ENCODE measurements around the gene MLXIP.
A peak's percentile ranks its signal among the peaks of the same experiment; 100 is the strongest.
"Not testable (repeated sequence)": the region's sequence is repeated elsewhere in the genome, so short reads cannot be mapped to it uniquely, and the experiment has no call there.

The MLXIP gene

DNA sequence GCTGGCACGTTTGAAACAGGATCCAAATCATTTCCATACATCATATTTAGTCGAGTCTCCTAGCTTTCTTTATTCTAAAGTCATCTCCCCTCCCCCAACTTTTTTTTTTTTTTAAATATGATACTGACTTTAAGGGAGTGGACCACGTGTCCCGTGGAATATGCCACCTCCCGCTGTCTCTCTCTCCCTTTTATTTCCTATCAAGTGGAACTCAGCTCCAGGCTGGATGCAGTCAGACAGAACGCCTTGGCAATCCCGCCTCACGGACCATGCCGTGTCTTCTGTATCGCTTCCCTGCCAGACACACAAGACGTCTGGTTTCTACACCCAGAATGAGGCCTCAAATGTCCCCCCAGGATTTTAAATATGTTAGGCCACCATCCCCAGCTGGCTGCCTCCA lies 35.6 kb upstream of the MLXIP start:
- Mint-ChIP-seq H3K27me3 (no peaks in the 10 kb centered on the region), H3K27ac (no peak overlapping the region), H3K4me3 (no peak overlapping the region), H3K36me3 (ENCODE audit: insufficient read depth) (peaks cover 12% of the 10 kb centered on the region), H3K4me1 (ENCODE audit: low read depth in 2 of 2) (no peaks in the 10 kb centered on the region), H3K9me3 (no peaks in the 10 kb centered on the region)
- ATAC-seq (replicated peaks), result no peak
- no peak for DNase-seq

GRCh38 chr12:122043476-122043875 lies 35.1 kb upstream of the MLXIP start:
- H3K4me1 Mint-ChIP-seq (ENCODE audit: low read depth in 2 of 2), result no peaks in the 10 kb centered on the region
- no peak overlapping the region for H3K4me3 Mint-ChIP-seq
- ATAC-seq (replicated peaks) (no peak), DNase-seq (no peak)
- peaks cover 12% of the 10 kb centered on the region for H3K36me3 Mint-ChIP-seq (ENCODE audit: insufficient read depth)
- H3K27me3 Mint-ChIP-seq, result no peaks in the 10 kb centered on the region
- no peaks in the 10 kb centered on the region for H3K9me3 Mint-ChIP-seq
- H3K27ac Mint-ChIP-seq, result no peak overlapping the region

DNA sequence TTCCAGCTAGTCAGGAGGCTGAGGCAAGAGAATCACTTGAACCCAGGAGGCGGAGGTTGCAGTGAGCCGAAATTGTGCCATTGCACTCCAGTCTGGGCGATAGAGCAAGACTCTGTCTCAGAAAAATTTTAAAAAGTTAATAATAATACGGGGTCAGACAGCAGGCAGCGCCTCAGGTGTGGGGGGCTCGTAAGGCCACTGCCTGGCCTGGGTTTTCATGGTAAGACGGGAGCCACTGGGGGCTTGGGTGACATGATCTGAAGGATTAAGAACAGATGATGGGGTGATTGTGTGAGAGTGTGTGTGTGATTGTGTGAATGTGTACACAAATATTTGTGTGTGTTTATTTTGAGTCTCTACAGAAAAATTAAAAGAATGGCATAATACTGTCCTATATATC lies 33.3 kb upstream of the MLXIP start:
- no peak overlapping the region for H3K4me3 Mint-ChIP-seq
- no peaks in the 10 kb centered on the region for H3K9me3 Mint-ChIP-seq
- peaks cover 12% of the 10 kb centered on the region for H3K36me3 Mint-ChIP-seq (ENCODE audit: insufficient read depth)
- H3K4me1 Mint-ChIP-seq (ENCODE audit: low read depth in 2 of 2), result no peaks in the 10 kb centered on the region
- ATAC-seq (replicated peaks) (no peak), DNase-seq (no peak)
- H3K27ac Mint-ChIP-seq, result peak overlapping the region in 1 of 2 donors; percentile 10
- H3K27me3 Mint-ChIP-seq, result no peaks in the 10 kb centered on the region

GRCh38 chr12:122046145-122046544 lies 32.4 kb upstream of the MLXIP start:
- Mint-ChIP-seq H3K4me1 (ENCODE audit: low read depth in 2 of 2) (no peaks in the 10 kb centered on the region), H3K4me3 (no peak overlapping the region), H3K9me3 (no peaks in the 10 kb centered on the region), H3K36me3 (ENCODE audit: insufficient read depth) (peaks cover 12% of the 10 kb centered on the region), H3K27ac (no peak overlapping the region), H3K27me3 (no peaks in the 10 kb centered on the region)
- ATAC-seq (replicated peaks), result no peak
- DNase-seq, result no peak

- no peaks in the 10 kb centered on the region for H3K4me1 Mint-ChIP-seq (ENCODE audit: low read depth in 2 of 2)
- no peak for ATAC-seq (replicated peaks)
- no peaks in the 10 kb centered on the region for H3K27me3 Mint-ChIP-seq
- peaks cover 9% of the 10 kb centered on the region for H3K36me3 Mint-ChIP-seq (ENCODE audit: insufficient read depth)
- H3K4me3 Mint-ChIP-seq, result no peak overlapping the region
- no peak overlapping the region for H3K27ac Mint-ChIP-seq
- DNase-seq, result no peak
- H3K9me3 Mint-ChIP-seq, result no peaks in the 10 kb centered on the region
Measured at GRCh38 chr12:122048151-122048550, 30.4 kb upstream of the MLXIP start.

DNA sequence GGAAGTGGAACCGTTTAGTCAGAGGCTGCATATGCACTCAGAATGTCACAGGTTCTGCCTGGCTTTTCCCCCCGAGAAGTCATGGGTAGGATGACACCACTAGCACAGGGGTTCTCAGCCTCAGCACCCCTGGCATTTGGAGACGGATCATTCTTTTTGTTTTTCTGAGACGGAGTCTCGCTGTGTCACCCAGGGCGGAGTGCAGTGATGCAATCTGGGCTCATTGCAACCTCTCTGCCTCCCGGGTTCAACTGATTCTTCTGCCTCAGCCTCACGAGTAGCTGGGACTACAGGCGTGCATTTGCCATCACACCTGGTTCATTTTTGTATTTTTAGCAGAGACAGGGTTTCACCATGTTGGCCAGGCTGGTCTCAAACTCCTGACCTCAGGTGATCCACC lies 28.7 kb upstream of the MLXIP start:
- Mint-ChIP-seq H3K27ac (no peak overlapping the region), H3K9me3 (no peaks in the 10 kb centered on the region), H3K36me3 (ENCODE audit: insufficient read depth) (peaks cover 9% of the 10 kb centered on the region), H3K27me3 (no peaks in the 10 kb centered on the region), H3K4me1 (ENCODE audit: low read depth in 2 of 2) (peaks cover 0 to 7% of the 10 kb centered on the region in 2 donors), H3K4me3 (no peak overlapping the region)
- no peak for DNase-seq
- no peak for ATAC-seq (replicated peaks)

GRCh38 chr12:122050706-122051105 lies 27.9 kb upstream of the MLXIP start:
- H3K36me3 Mint-ChIP-seq (ENCODE audit: insufficient read depth), result peaks cover 3% of the 10 kb centered on the region
- no peaks in the 10 kb centered on the region for H3K27me3 Mint-ChIP-seq
- no peak overlapping the region for H3K4me3 Mint-ChIP-seq
- no peak for ATAC-seq (replicated peaks)
- no peaks in the 10 kb centered on the region for H3K9me3 Mint-ChIP-seq
- H3K4me1 Mint-ChIP-seq (ENCODE audit: low read depth in 2 of 2), result peaks cover 0 to 7% of the 10 kb centered on the region in 2 donors
- DNase-seq, result no peak
- H3K27ac Mint-ChIP-seq, result no peak overlapping the region

GRCh38 chr12:122051231-122051876 lies 27.2 kb upstream of the MLXIP start:
- Mint-ChIP-seq H3K36me3 (ENCODE audit: insufficient read depth) (peaks cover 3% of the 10 kb centered on the region), H3K4me1 (ENCODE audit: low read depth in 2 of 2) (peaks cover 0 to 7% of the 10 kb centered on the region in 2 donors), H3K27ac (no peak overlapping the region), H3K9me3 (no peaks in the 10 kb centered on the region), H3K4me3 (no peak overlapping the region), H3K27me3 (no peaks in the 10 kb centered on the region)
- DNase-seq (no peak), ATAC-seq (replicated peaks) (no peak)

DNA sequence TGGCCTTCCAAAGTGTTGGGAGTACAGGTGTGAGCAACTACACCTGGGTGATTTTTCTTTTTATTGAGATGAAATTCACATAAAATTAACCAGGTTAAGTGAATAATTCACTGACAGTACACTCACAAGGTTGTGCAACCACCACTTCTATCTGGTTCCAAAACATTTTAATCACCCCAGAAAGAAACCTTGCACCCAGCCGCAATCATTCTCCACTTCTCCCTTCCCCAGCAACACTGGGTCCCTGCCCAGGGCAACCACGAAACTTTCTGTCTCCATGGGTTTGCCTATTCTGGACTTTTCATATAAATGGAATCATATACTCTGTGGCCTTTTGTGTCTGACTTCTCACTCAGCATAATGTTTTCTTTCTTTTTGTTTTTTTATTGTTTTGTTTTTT lies 26.3 kb upstream of the MLXIP start:
- Mint-ChIP-seq H3K4me3 (no peak overlapping the region), H3K36me3 (ENCODE audit: insufficient read depth) (no peaks in the 10 kb centered on the region), H3K4me1 (ENCODE audit: low read depth in 2 of 2) (peaks cover 0 to 7% of the 10 kb centered on the region in 2 donors), H3K27ac (no peak overlapping the region), H3K9me3 (no peaks in the 10 kb centered on the region), H3K27me3 (no peaks in the 10 kb centered on the region)
- ATAC-seq (replicated peaks) (no peak), DNase-seq (no peak)

GRCh38 chr12:122054842-122055520 lies 23.6 kb upstream of the MLXIP start:
- H3K27ac Mint-ChIP-seq, result no peak overlapping the region
- DNase-seq (no peak), ATAC-seq (replicated peaks) (no peak)
- peaks cover 0 to 7% of the 10 kb centered on the region in 2 donors for H3K4me1 Mint-ChIP-seq (ENCODE audit: low read depth in 2 of 2)
- H3K36me3 Mint-ChIP-seq (ENCODE audit: insufficient read depth), result no peaks in the 10 kb centered on the region
- no peak overlapping the region for H3K4me3 Mint-ChIP-seq
- H3K9me3 Mint-ChIP-seq, result no peaks in the 10 kb centered on the region
- H3K27me3 Mint-ChIP-seq, result no peaks in the 10 kb centered on the region

DNA sequence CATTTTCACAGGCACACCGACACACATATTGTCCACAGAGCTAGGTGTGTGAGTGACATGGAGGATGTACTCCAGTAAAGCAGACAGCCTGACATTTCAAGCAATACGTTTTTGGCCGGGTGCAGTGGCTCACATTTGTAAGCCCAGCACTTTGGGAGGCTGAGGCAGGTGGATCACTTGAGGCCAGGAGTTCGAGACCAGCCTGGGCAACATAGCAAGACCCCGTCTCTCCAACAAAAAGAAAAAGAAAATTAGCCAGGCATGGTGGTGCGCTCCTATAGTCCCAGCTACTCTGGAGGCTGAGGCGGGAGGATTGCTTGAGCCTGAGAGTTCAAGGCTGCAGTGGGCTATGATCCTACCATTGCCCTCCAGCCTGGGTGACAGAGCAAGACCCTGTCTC lies 22.1 kb upstream of the MLXIP start:
- H3K36me3 Mint-ChIP-seq (ENCODE audit: insufficient read depth); H3K9me3 Mint-ChIP-seq; H3K27ac Mint-ChIP-seq; H3K4me3 Mint-ChIP-seq; ATAC-seq (replicated peaks); H3K4me1 Mint-ChIP-seq (ENCODE audit: low read depth in 2 of 2); H3K27me3 Mint-ChIP-seq; DNase-seq: not testable (repeated sequence)

GRCh38 chr12:122057007-122057735 lies 21.4 kb upstream of the MLXIP start:
- Mint-ChIP-seq H3K9me3 (no peaks in the 10 kb centered on the region), H3K36me3 (ENCODE audit: insufficient read depth) (no peaks in the 10 kb centered on the region), H3K27ac (peak overlapping the region; percentile 11 to 47), H3K27me3 (no peaks in the 10 kb centered on the region), H3K4me1 (ENCODE audit: low read depth in 2 of 2) (peaks cover 0 to 7% of the 10 kb centered on the region in 2 donors), H3K4me3 (no peak overlapping the region)
- ATAC-seq (replicated peaks), result no peak
- no peak for DNase-seq

DNA sequence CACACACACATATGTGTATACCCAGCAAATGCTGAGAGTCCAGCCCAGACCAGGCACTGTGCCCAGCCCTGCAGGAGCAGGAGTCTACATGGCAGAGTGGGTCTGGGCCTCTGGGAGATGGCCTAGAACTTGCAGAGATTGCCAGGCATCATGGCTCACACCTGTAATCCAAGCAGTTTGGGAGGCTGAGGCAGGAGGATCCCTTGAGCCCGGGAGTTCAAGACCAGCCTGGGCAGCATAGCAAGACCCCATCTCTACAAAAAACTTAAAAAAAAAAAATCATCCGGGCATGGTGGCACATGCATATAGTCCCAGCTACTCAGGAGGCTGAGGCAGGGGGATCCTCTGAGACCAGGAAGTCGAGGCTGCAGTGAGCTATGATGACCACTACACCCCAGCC lies 20.8 kb upstream of the MLXIP start:
- no peaks in the 10 kb centered on the region for H3K27me3 Mint-ChIP-seq
- DNase-seq (no peak), ATAC-seq (replicated peaks) (no peak)
- H3K4me1 Mint-ChIP-seq (ENCODE audit: low read depth in 2 of 2), result peaks cover 0 to 7% of the 10 kb centered on the region in 2 donors
- no peak overlapping the region for H3K4me3 Mint-ChIP-seq
- H3K36me3 Mint-ChIP-seq (ENCODE audit: insufficient read depth), result no peaks in the 10 kb centered on the region
- no peaks in the 10 kb centered on the region for H3K9me3 Mint-ChIP-seq
- peak overlapping the region; percentile 23 to 47 for H3K27ac Mint-ChIP-seq
